Mesenchymal stem cell (in vitro differentiated cells and primary cell): ENCODE data around the gene DTWD2.
"Not testable (repeated sequence)": the region's sequence is repeated elsewhere in the genome, so short reads cannot be mapped to it uniquely, and the experiment has no call there.

Experiments
- DNase-seq: peaks from one replicate; pipeline ENCODE4 v3.0.0-alpha.2; 2013
- H2AFZ ChIP-seq: one replicate; pipeline ENCODE4 v1.6.1; 2013; ENCODE audit warnings: low read depth, mild to moderate bottlenecking, control low read depth, inconsistent platforms, low read length, moderate library complexity
- H2AK5ac ChIP-seq: 2 replicates; pipeline ENCODE4 v1.6.1; 2013; ENCODE audit warnings: low read length, moderate library complexity, mild to moderate bottlenecking, inconsistent platforms; ENCODE audit not compliant: severe bottlenecking
- H2BK120ac ChIP-seq: one replicate; pipeline ENCODE4 v1.6.1; 2013; ENCODE audit warnings: low read depth, mild to moderate bottlenecking, inconsistent platforms, low read length, moderate library complexity
- H2BK12ac ChIP-seq, 2 experiments: one replicate each; pipeline ENCODE4 v1.6.1; 2013; ENCODE audit warnings: inconsistent platforms in 2 of 2, low read length in 2 of 2, mild to moderate bottlenecking in 2 of 2, moderate library complexity in 2 of 2, control low read depth in 1 of 2
- H2BK15ac ChIP-seq: one replicate; pipeline ENCODE4 v1.6.1; 2013; ENCODE audit warnings: mild to moderate bottlenecking, low read depth, inconsistent platforms; ENCODE audit not compliant: poor library complexity, severe bottlenecking
- H2BK5ac ChIP-seq: 2 replicates; pipeline ENCODE4 v1.6.1; 2013; ENCODE audit warnings: low read depth, mild to moderate bottlenecking, low read length, control low read depth, inconsistent platforms; ENCODE audit not compliant: poor library complexity, severe bottlenecking
- H3K14ac ChIP-seq, 2 experiments: one replicate each; pipeline ENCODE4 v1.6.1; 2013; ENCODE audit warnings: inconsistent platforms in 2 of 2, low read length in 2 of 2, control low read depth in 1 of 2, mild to moderate bottlenecking in 1 of 2, moderate library complexity in 1 of 2
- H3K18ac ChIP-seq, 2 experiments: one replicate each; pipeline ENCODE4 v1.6.1; 2013; ENCODE audit warnings: inconsistent platforms in 2 of 2, low read length in 2 of 2, control low read depth in 1 of 2, low read depth in 1 of 2, mild to moderate bottlenecking in 1 of 2
- H3K23ac ChIP-seq, 2 experiments: one replicate each; pipeline ENCODE4 v1.6.1; 2013; ENCODE audit warnings: inconsistent platforms in 2 of 2, low read length in 2 of 2, mild to moderate bottlenecking in 2 of 2, moderate library complexity in 2 of 2, control low read depth in 1 of 2
- H3K27ac ChIP-seq: 2 replicates; pipeline ENCODE4 v1.5.1; 2013; ENCODE audit warnings: mild to moderate bottlenecking, moderate library complexity, low read length, control low read depth, inconsistent platforms; ENCODE audit not compliant: poor library complexity, severe bottlenecking
- H3K27me3 ChIP-seq, 2 experiments: 2 replicates each; pipeline versions ENCODE4 v1.6.1 to v1.7.0; 2013; ENCODE audit warnings: low read length in 2 of 2, mild to moderate bottlenecking in 2 of 2, moderate library complexity in 2 of 2, control low read depth in 1 of 2, inconsistent platforms in 1 of 2; ENCODE audit not compliant: control insufficient read depth in 1 of 2, insufficient read depth in 1 of 2
- H3K36me3 ChIP-seq, 2 experiments: 2 replicates each; pipeline versions ENCODE4 v1.6.1 to v1.7.0; 2013; ENCODE audit warnings: low read length in 2 of 2, control low read depth in 1 of 2, inconsistent platforms in 1 of 2, low read depth in 1 of 2, mild to moderate bottlenecking in 1 of 2; ENCODE audit not compliant: insufficient read depth in 2 of 2, control insufficient read depth in 1 of 2
- H3K4ac ChIP-seq, 2 experiments: one replicate each; pipeline ENCODE4 v1.6.1; 2013; ENCODE audit warnings: inconsistent platforms in 2 of 2, low read length in 2 of 2, mild to moderate bottlenecking in 2 of 2, moderate library complexity in 2 of 2, control low read depth in 1 of 2, low read depth in 1 of 2
- H3K4me1 ChIP-seq: 2 replicates; pipeline ENCODE4 v1.6.1; 2013; ENCODE audit warnings: low read depth, low read length, control low read depth; ENCODE audit not compliant: control insufficient read depth, insufficient read depth
- H3K4me2 ChIP-seq: 2 replicates; pipeline ENCODE4 v1.6.1; 2013; ENCODE audit warnings: low read length, mild to moderate bottlenecking, inconsistent platforms; ENCODE audit not compliant: poor library complexity, severe bottlenecking
- H3K4me3 ChIP-seq, 2 experiments: 2 replicates each; pipeline versions ENCODE4 v1.5.1 to v1.7.0; 2013; ENCODE audit warnings: low read length in 2 of 2, mild to moderate bottlenecking in 2 of 2, control low read depth in 1 of 2, low read depth in 1 of 2; ENCODE audit not compliant: insufficient read depth in 1 of 2
- H3K79me1 ChIP-seq: replicated peaks from 2 replicates; pipeline ENCODE4 v1.6.1; 2013; ENCODE audit warnings: mild to moderate bottlenecking, control low read depth, low read length, inconsistent platforms; ENCODE audit not compliant: poor library complexity, severe bottlenecking
- H3K9ac ChIP-seq: 2 replicates; pipeline ENCODE4 v1.7.0; 2013; ENCODE audit warnings: mild to moderate bottlenecking, low read length, moderate library complexity
- H3K9me3 ChIP-seq: 2 replicates; pipeline ENCODE4 v1.7.0; 2013; ENCODE audit warnings: mild to moderate bottlenecking, low read length; ENCODE audit not compliant: control insufficient read depth
- H4K8ac ChIP-seq: one replicate; pipeline ENCODE4 v1.6.1; 2013; ENCODE audit warnings: inconsistent platforms, mild to moderate bottlenecking, low read length, moderate library complexity
- H4K91ac ChIP-seq: one replicate; pipeline ENCODE4 v1.6.1; 2013; ENCODE audit warnings: mild to moderate bottlenecking, low read length, inconsistent platforms
- WGBS: methylation state at CpG from one replicate; pipeline ENCODE4 v1.1.7; 2013; ENCODE audit warnings: mixed read lengths; 5-methylcytosine and 5-hydroxymethylcytosine counted together

DTWD2 gene

GRCh38 chr5:118921866-118922265 is 66.5 kb downstream of the DTWD2 start:
- H2BK120ac ChIP-seq = no peak overlapping the region
- H3K4me1 ChIP-seq = no peaks in the 10 kb centered on the region
- no peaks in the 10 kb centered on the region for H3K36me3 ChIP-seq
- no peak overlapping the region for H3K23ac ChIP-seq
- no peak overlapping the region for H2BK15ac ChIP-seq
- H3K4me2 ChIP-seq = no peak overlapping the region
- no peaks in the 10 kb centered on the region for H3K9me3 ChIP-seq
- no peak overlapping the region for H2BK12ac ChIP-seq
- no peak overlapping the region for H2BK5ac ChIP-seq
- H3K18ac ChIP-seq = no peak overlapping the region
- H4K91ac ChIP-seq = no peak overlapping the region
- H2AK5ac ChIP-seq = no peak overlapping the region
- H4K8ac ChIP-seq = no peak overlapping the region
- no peak overlapping the region for H3K4ac ChIP-seq
- H2AFZ ChIP-seq = no peak overlapping the region
- H3K79me1 ChIP-seq = no peaks in the 10 kb centered on the region
- no peak overlapping the region for H3K4me3 ChIP-seq
- no peak overlapping the region for H3K9ac ChIP-seq
- H3K27me3 ChIP-seq = no peaks in the 10 kb centered on the region
- DNase-seq = no peak
- WGBS = no CpG with 5 or more reads among the region's 2 CpGs
- no peak overlapping the region for H3K14ac ChIP-seq
- no peak overlapping the region for H3K27ac ChIP-seq

- H3K79me1 ChIP-seq = no peaks in the 10 kb centered on the region
- H3K18ac ChIP-seq = no peak overlapping the region
- no peak overlapping the region for H3K14ac ChIP-seq
- 71% methylated on average over 2 of the region's 3 CpGs for WGBS
- H3K27me3 ChIP-seq = no peaks in the 10 kb centered on the region
- H3K36me3 ChIP-seq = no peaks in the 10 kb centered on the region
- H3K23ac ChIP-seq = no peak overlapping the region
- H2BK120ac ChIP-seq = no peak overlapping the region
- H2BK15ac ChIP-seq = no peak overlapping the region
- H4K8ac ChIP-seq = no peak overlapping the region
- no peaks in the 10 kb centered on the region for H3K4me1 ChIP-seq
- H3K4me3 ChIP-seq = no peak overlapping the region
- no peak overlapping the region for H3K4ac ChIP-seq
- H2AK5ac ChIP-seq = no peak overlapping the region
- no peak overlapping the region for H2BK5ac ChIP-seq
- no peak overlapping the region for H3K4me2 ChIP-seq
- H2AFZ ChIP-seq = no peak overlapping the region
- H2BK12ac ChIP-seq = no peak overlapping the region
- peak; percentile 44 for DNase-seq
- no peak overlapping the region for H3K9ac ChIP-seq
- no peak overlapping the region for H4K91ac ChIP-seq
- no peaks in the 10 kb centered on the region for H3K9me3 ChIP-seq
- no peak overlapping the region for H3K27ac ChIP-seq
These were observed 69.3 kb downstream of the DTWD2 start for GRCh38 chr5:118919016-118919415.

DNA sequence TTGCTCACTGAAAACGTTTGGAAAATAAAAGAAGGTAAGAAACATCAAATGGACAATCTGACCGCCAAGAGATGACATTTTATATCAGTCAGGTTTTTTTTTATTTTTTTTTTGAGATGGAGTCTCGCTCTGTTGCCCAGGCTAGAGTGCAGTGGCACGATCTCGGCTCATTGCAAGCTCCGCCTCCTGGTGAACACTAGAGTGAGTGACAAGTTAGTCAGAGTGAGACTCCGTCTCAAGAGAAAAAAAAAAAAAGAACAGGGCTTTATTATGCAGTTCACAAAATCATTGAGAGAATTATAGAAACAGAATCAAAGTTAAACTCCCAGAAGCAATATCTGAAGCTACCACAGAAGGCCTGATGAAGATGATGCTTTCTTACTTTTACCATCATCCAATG is 70.1 kb downstream of the DTWD2 start:
- H3K4me1 ChIP-seq = no peaks in the 10 kb centered on the region
- WGBS = 94% methylated on average over 6 of the region's 7 CpGs
- no peak overlapping the region for H2BK12ac ChIP-seq
- H3K27me3 ChIP-seq = no peaks in the 10 kb centered on the region
- no peak overlapping the region for H4K91ac ChIP-seq
- no peak overlapping the region for H3K18ac ChIP-seq
- no peak overlapping the region for H4K8ac ChIP-seq
- no peak overlapping the region for H3K4me3 ChIP-seq
- no peak overlapping the region for H3K14ac ChIP-seq
- no peaks in the 10 kb centered on the region for H3K79me1 ChIP-seq
- no peak overlapping the region for H2AFZ ChIP-seq
- H3K23ac ChIP-seq = no peak overlapping the region
- H2BK15ac ChIP-seq = no peak overlapping the region
- no peak overlapping the region for H3K4ac ChIP-seq
- H2BK5ac ChIP-seq = no peak overlapping the region
- no peak overlapping the region for H3K4me2 ChIP-seq
- no peak overlapping the region for H3K9ac ChIP-seq
- H3K27ac ChIP-seq = no peak overlapping the region
- no peak overlapping the region for H2AK5ac ChIP-seq
- H2BK120ac ChIP-seq = no peak overlapping the region
- H3K9me3 ChIP-seq = no peaks in the 10 kb centered on the region
- H3K36me3 ChIP-seq = no peaks in the 10 kb centered on the region
- DNase-seq = no peak

GRCh38 chr5:118907536-118907935 is 80.8 kb downstream of the DTWD2 start:
- H3K4ac ChIP-seq, H3K23ac ChIP-seq, H3K4me1 ChIP-seq, H2BK120ac ChIP-seq, H2AFZ ChIP-seq, H2BK15ac ChIP-seq, H3K18ac ChIP-seq, H3K4me2 ChIP-seq, H3K9me3 ChIP-seq, H4K8ac ChIP-seq, DNase-seq, H2BK12ac ChIP-seq, H3K9ac ChIP-seq, H3K14ac ChIP-seq, H4K91ac ChIP-seq, H2AK5ac ChIP-seq, H3K79me1 ChIP-seq, H3K27ac ChIP-seq, H3K36me3 ChIP-seq, H3K27me3 ChIP-seq, H3K4me3 ChIP-seq, H2BK5ac ChIP-seq: not testable (repeated sequence)
- 99% methylated on average over 5 of the region's 5 CpGs for WGBS
